HG03520 (cell line): Measurements from ENCODE around the gene PKNOX1.
"Not testable (repeated sequence)": the region's sequence is repeated elsewhere in the genome, so short reads cannot be mapped to it uniquely, and the experiment has no call there.

Experiments
- ATAC-seq: cut with Tn5 transposase; IDR thresholded peaks from one replicate; pipeline ENCODE4 v1.9.1; 2021; ENCODE audit warnings: mild to moderate bottlenecking, moderate library complexity; ENCODE audit not compliant: unreplicated experiment

PKNOX1 gene

GRCh38 chr21:43015906-43016540, 41.7 kb downstream of the PKNOX1 start:
- no peak for ATAC-seq

- no peak for ATAC-seq
These were observed 42.4 kb downstream of the PKNOX1 start for GRCh38 chr21:43016728-43017127.

- ATAC-seq: no peak
These were observed 44.2 kb downstream of the PKNOX1 start for GRCh38 chr21:43018519-43018918.

DNA sequence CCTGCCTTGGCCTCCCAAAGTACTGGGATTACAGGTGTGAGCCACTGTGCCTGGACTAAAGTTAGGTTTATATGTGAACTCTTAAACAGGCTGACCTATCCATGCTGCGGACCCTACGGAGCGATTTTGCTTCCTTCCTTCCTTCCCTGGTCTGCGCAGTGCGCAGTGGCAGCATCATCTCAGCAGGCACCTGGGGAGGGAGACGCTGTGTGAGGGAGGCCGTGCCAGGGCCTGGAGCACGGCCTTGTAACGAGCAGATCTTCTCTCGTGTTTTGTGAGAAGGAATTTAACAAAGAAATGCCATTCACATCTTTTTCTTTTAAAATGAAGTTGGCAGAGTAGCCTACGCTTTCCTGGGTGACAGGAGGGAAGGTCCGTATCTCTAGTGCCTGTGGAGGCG, 45.8 kb downstream of the PKNOX1 start:
- ATAC-seq: no peak

GRCh38 chr21:43020771-43021170, 46.4 kb downstream of the PKNOX1 start:
- ATAC-seq: no peak

- ATAC-seq: no peak
These were observed 46.8 kb downstream of the PKNOX1 start for GRCh38 chr21:43021191-43021590.

DNA sequence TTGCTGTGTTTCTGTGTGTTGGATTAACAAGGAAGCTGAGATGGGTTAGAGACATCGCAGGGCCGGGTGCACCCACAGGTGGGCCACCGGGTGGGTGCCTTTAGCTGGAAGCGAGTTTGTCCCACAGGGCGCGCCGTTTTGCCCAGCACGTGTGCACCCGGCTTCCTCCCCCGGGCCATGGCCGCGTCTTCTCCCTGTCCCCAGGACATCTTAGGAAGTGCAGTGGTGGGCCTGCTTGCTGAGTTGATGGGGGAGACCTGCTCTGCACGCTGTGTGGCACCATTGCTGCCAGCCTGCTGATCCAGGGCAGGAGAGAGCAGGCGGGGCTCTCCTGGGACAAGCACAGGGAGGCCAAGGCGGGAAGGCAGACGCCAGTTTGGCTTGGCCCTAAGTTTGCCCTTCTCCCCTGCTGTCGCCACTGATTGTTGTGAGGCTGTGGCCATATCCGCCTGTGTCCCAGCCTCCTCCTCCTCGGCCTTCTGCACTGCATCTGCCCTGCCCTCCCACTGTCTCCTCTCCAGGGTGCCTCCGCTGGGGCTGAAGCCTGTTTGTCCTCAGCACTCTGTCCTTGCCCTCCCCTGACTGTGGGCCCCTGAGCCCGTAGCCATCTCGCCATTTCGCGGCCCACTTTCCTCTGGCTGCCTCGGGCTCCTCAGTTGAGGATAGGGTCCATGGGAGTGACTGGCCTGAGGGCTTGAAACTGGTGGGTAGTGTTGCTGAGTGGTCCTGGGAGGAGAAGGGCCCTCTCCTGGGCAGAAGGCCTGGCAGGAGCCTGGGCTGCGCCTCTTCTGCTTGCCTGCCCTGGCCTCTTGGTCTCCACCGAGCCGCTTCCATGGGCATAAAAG, 47.6 kb downstream of the PKNOX1 start:
- no peak for ATAC-seq

GRCh38 chr21:43023175-43023574, 48.8 kb downstream of the PKNOX1 start:
- ATAC-seq: no peak

DNA sequence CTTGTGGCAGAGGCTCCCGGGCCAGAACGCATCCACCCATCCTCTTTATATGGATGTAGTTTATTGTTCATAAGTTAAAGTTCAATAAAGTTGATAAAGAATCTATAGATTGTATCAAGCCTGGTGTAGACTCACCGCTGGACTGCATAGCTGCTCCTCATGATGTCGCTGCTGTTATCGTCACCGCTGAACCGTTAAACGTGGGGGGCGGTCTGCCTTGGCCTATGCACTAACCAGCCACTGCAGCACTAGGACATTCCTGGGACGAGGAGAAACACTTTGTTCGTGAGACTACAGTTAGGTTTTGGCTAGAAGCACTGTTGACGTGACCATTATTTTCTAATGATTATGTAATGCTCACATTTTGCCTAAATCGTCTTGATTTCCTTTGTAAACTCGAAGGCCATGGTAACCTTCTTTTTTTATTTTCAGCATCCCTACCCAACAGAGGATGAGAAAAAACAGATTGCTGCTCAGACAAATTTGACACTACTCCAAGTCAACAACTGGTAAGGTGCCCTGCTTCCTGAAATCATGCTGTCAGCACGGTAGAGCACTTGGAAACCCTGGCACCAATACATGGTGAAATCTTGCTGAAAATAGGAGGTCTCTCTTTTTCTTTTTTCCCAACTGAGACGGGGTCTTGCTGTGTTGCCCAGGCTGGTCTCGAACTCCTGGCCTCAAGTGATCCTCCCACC, 50.2 kb downstream of the PKNOX1 start:
- ATAC-seq: no peak

DNA sequence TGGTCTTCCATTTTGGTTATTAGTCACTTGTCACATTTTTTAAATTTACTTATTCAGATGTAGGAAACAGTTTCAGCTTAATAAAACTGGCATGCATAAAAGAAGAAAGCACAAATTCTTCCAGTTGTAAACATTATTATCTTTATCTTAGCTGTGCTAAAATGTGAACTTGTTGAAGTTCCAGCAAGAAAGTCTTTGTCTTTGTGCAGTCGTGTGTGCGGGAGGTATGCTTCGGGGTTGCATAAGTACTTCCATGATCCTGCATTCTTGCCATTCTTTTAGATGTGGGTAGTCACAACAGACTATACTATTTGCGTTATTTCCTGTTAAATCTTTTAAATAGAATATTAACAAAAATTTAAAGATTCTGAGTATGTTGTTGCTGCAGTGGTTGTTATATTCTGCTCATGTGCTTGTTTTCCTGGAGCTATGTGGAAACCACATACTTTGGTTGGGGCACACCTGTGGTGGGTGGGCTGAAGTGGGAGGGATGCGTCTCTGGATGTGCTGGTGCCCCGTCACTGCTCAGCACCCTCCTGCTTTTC, 51.3 kb downstream of the PKNOX1 start:
- ATAC-seq: no peak

DNA sequence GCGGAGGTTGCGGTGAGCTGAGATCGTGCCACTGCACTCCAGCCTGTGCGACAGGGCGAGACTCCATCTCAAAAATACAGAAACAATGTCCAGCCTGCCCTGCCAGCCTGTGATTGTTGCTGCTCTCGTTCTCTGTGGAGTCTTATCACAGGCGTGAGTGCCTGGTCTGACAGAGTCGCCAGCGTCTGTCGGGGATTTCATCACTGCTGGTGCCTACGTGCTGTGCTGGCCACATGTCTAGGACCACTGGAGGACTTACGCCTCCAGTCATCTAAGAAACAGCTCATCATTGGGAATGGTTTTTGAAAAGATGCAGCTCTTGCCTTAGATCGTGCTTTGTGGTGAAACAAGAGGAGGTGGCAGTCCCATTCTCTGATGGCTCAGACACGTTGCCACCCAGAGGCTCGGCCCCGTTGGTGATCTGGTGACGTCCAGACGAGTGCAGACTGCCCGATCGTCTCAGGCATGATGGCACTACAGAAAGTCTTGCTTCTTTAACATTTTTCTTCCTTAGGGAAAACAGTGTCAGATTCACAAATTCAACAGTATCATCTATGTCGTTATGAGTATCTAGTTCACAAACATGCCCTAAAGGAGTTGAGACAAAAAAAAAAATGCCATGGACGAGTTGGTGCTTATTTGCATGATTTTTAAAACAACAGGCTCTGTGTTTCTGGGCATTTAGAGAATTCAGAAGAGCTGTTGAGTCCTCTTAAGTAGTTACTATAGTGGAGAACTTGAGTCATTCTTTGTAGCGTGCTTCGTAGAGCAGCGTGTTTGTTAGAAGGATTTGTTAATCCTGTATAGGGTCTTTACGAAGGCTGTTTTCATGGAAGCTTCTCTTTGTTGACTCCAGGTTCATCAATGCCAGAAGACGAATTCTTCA, 53.7 kb downstream of the PKNOX1 start:
- ATAC-seq: no peak

DNA sequence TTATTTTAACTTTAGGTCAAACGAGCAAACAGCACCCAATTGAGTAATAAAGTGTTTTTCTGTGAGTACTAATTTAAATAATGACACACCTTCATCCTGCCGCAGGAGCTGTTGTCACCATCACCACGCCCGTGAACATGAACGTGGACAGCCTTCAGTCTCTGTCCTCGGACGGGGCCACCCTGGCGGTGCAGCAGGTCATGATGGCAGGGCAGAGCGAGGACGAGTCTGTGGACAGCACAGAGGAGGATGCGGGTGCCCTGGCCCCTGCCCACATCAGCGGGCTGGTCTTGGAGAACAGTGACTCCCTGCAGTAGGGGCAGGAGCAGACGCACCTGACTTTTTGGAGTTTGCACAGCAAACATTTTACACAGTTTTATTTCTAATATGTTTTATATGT, 55.4 kb downstream of the PKNOX1 start:
- no peak for ATAC-seq

DNA sequence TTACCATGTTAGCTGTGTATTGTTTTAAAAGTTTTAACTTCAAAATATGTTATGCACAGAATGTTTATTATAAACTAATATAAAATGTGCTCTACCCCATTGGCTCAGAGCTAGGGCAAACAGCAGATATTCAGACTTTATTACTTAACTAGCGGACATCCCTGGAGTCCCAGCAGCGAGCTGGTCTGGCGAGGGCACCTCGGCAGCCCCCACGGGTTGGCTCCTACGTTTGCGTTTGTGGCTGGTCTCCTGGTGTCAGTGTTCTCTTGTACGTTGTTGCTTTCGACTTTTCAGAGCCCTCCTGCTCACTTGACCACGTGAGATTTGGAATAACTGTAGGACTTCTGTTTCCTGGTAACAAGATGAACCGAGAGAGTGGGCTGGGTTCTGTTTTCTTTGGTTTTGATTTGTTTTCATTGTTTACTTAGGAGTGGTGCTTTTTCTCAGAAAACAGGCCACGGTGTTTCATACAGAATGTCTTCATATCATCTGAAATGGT, 56.8 kb downstream of the PKNOX1 start:
- no peak for ATAC-seq

- ATAC-seq: no peak
These were observed 59.7 kb downstream of the PKNOX1 start for GRCh38 chr21:43034101-43034500.

DNA sequence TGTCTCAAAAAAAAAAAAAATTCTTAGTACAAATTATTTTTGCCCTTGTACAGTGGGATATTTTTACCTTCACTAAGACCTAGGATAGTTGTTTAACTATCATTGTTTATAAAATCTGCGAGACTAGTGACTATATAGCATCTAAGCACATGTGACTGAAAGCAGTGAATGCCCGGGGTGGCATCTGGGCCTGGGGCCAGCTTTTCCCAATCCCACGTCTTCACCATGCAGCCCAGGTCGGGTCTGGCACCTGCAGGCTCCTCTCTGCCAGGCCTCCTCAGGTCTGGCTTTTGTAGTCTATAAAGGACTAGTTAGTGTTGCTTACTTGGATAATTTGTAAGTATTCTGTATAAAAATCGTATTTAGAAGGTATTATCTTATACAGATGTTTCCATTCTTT, 60.5 kb downstream of the PKNOX1 start:
- ATAC-seq: no peak

DNA sequence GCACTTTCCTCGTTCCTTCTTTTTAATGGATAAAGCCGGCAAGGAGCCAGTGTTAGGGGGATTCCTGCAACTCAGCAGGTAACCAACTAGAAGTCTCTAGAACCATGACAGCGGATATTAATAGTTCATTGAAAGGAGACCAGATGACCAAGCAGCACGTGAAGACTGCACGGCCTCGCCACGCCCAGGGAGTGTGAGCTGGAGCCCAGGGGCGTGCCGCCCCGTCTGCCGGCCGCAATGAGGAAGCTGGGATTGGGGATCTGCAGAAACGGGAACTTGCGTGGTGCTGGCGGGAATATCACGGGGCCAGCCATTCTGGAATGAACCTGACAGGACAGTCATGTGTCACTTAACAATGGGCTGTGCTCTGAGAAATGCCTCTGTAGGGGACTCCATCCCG, 62.5 kb downstream of the PKNOX1 start:
- ATAC-seq: not testable (repeated sequence)

- not testable (repeated sequence) for ATAC-seq
These were observed 63.7 kb downstream of the PKNOX1 start for GRCh38 chr21:43037918-43038658.

GRCh38 chr21:43038659-43039044, 64.3 kb downstream of the PKNOX1 start:
- not testable (repeated sequence) for ATAC-seq

GRCh38 chr21:43042169-43042568, 67.8 kb downstream of the PKNOX1 start:
- ATAC-seq: not testable (repeated sequence)

DNA sequence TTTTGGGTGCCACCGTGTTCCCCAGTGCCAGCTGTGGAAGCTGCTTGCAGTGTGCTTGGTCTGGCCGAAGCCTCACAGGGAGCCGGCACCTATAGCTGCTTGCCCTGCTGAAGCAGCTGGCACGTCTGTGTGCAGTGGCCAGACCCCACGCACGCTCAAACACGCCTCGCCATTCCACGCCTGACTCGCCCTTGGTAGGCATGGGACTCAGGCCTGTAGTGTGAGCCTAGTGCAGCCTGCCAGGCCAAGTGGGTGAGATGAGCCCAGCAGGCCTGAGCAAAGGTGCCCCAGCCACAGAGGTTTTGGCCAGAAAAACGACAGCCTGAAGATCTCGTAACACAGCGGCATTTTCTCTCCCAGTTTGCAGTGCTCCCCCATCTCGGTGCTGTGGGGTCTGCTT, 68.9 kb downstream of the PKNOX1 start:
- ATAC-seq: not testable (repeated sequence)
